Activated CD8-positive, alpha-beta T cell treated with anti-CD3 and anti-CD28 coated beads, Interleukin-2, amount 10 ng/mL, durations not matched to agents 7 days and 5 days (primary cell): ENCODE measurements around the gene HIC2. TPM values are rescaled to one million over a fixed set of nuclear protein-coding genes. Genes with fewer than 3 reads are reported as not detected.
"Not testable (repeated sequence)": the region's sequence is repeated elsewhere in the genome, so short reads cannot be mapped to it uniquely, and the experiment has no call there.

Source experiments
- ATAC-seq: fragments of 150-1000 bp; cut with Tn5 transposase; one replicate; pipeline ENCODE4 v1.10.0; 2021; ENCODE audit warnings: moderate library complexity
- CTCF ChIA-PET: fragments of 350-600 bp; sonication (Branson Sonifier 250); formaldehyde crosslinking; loops from one replicate; lab custom pipeline; 2021; ENCODE audit warnings: antibody characterized with exemption; lab: Charles Lee
- POLR2A ChIA-PET: fragments of 350-600 bp; sonication (Branson Sonifier 250); formaldehyde crosslinking; loops from one replicate; lab custom pipeline; 2021; ENCODE audit warnings: antibody characterized with exemption; lab: Charles Lee
- DNase-seq: peaks from one replicate; pipeline ENCODE4 v3.0.0-alpha.2; 2020
- H3K27ac Mint-ChIP-seq: one replicate; pipeline ENCODE4 v1.8.0; 2021; ENCODE audit warnings: mild to moderate bottlenecking, mixed read lengths
- H3K27me3 Mint-ChIP-seq: one replicate; pipeline ENCODE4 v1.8.0; 2021; ENCODE audit warnings: low read depth, mixed read lengths
- H3K36me3 Mint-ChIP-seq: one replicate; pipeline ENCODE4 v1.8.0; 2021; ENCODE audit warnings: low read depth, mixed read lengths
- H3K4me1 Mint-ChIP-seq: one replicate; pipeline ENCODE4 v1.8.0; 2021; ENCODE audit warnings: low read depth, mixed read lengths
- H3K4me3 Mint-ChIP-seq: one replicate; pipeline ENCODE4 v1.8.0; 2021; ENCODE audit warnings: mild to moderate bottlenecking, mixed read lengths
- H3K9me3 Mint-ChIP-seq: one replicate; pipeline ENCODE4 v1.8.0; 2022; ENCODE audit warnings: mixed read lengths; ENCODE audit not compliant: insufficient read depth
- total RNA-seq, 2 experiments: library from RNA; stranded (reverse); gene quantifications; one replicate each; pipeline ENCODE4 v1.2.3, GENCODE V29; 2021

HIC2 gene
- total RNA-seq, 2 experiments from 2014 or later, result 4.1 to 4.8 TPM

DNA sequence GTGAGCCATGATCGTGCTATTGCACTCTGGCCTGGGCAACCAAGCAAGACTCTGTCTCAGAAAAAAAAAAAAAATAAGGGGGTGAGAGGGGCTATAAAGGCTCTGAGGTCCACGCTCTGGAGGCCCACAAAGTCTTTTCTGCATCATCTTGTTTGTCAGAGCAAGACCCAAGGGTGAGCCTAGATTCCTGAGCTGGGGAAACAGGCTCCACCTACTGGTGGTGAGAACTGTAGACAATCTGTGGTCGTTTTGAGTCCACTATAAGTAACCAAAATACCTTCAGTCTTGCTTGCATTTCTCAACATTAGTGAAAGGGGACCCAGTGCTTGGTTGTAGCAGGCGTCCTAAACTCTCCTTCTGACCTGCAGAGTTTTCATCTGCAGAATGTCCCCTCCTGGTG is 45.5 kb downstream of the HIC2 start:
- H3K27me3 Mint-ChIP-seq, DNase-seq, H3K9me3 Mint-ChIP-seq, H3K36me3 Mint-ChIP-seq, H3K4me1 Mint-ChIP-seq, H3K4me3 Mint-ChIP-seq, ATAC-seq, H3K27ac Mint-ChIP-seq, CTCF ChIA-PET, POLR2A ChIA-PET: not testable (repeated sequence)

- Mint-ChIP-seq H3K27ac (peak within 1 kb of the TSS; percentile 96), H3K4me3 (peak within 1 kb of the TSS; percentile 80)
- H3K9me3 Mint-ChIP-seq, DNase-seq, H3K4me1 Mint-ChIP-seq, CTCF ChIA-PET, H3K36me3 Mint-ChIP-seq, POLR2A ChIA-PET, H3K27me3 Mint-ChIP-seq: not testable (repeated sequence)
- peak; percentile 9 for ATAC-seq
These were observed 50.4 kb downstream of the HIC2 start, which contains the start of gene TMEM191C for GRCh38 chr22:21467337-21468193. TMEM191C (plus strand) TSS chr22:21467387; CDS start chr22:21467460, 73 bp downstream.

GRCh38 chr22:21468194-21469096 is 51.3 kb downstream of the HIC2 start:
- H3K27me3 Mint-ChIP-seq, POLR2A ChIA-PET, H3K9me3 Mint-ChIP-seq, H3K36me3 Mint-ChIP-seq, CTCF ChIA-PET, H3K4me1 Mint-ChIP-seq: not testable (repeated sequence)
- ATAC-seq, result peak; percentile 96
- Mint-ChIP-seq H3K4me3 (peak overlapping the region; percentile 80), H3K27ac (peak overlapping the region; percentile 96)
- DNase-seq, result peak; percentile 94

- H3K4me1 Mint-ChIP-seq, DNase-seq, ATAC-seq, H3K36me3 Mint-ChIP-seq, H3K4me3 Mint-ChIP-seq, H3K9me3 Mint-ChIP-seq, H3K27ac Mint-ChIP-seq, CTCF ChIA-PET, H3K27me3 Mint-ChIP-seq, POLR2A ChIA-PET: not testable (repeated sequence)
These were observed 52.2 kb downstream of the HIC2 start for GRCh38 chr22:21469097-21469994.

DNA sequence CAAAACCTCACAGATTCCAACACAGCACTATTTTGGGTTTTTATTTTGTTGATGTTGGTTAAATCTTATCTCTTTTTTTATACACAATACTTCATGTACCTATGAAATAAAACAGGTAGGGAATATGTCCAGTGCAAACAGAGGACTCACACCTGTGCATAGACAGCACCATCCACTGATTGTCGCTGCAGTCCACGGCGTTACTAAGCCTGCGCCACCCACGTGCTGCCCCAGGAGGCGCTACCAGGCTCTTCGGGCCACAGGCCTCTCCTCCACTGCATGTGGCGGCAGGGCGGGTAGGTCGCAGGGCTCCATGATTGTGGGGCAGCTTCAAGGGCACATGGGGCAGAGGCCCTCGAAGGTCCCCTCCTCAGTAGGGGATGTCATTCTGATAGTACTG is 55.8 kb downstream of the HIC2 start:
- H3K9me3 Mint-ChIP-seq, H3K4me1 Mint-ChIP-seq, CTCF ChIA-PET, H3K27ac Mint-ChIP-seq, H3K27me3 Mint-ChIP-seq, H3K4me3 Mint-ChIP-seq, H3K36me3 Mint-ChIP-seq, POLR2A ChIA-PET, ATAC-seq, DNase-seq: not testable (repeated sequence)

DNA sequence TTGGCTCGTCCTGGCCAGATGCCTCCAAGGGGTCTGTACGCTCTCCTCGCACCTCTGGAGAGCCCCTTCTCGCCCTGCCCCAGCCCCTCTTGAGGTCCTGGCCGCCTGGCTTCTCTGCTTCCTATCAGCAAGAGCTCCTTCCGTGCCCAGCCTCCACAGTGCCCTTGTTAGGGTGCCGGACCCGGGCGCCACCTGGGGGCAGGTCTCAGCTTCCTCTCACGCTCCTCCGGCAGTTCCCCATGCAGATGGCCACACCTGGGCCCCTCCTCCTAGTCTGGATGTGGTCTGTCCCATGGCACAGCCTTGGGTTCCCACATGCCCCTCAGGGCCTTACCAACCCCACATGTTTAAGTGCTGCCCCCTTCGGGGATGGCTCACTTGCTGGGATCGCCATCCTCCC is 56.5 kb downstream of the HIC2 start:
- H3K4me3 Mint-ChIP-seq, CTCF ChIA-PET, H3K27ac Mint-ChIP-seq, H3K36me3 Mint-ChIP-seq, H3K27me3 Mint-ChIP-seq, DNase-seq, H3K9me3 Mint-ChIP-seq, H3K4me1 Mint-ChIP-seq, ATAC-seq, POLR2A ChIA-PET: not testable (repeated sequence)

GRCh38 chr22:21484039-21484438 is 66.9 kb downstream of the HIC2 start:
- ATAC-seq, H3K4me1 Mint-ChIP-seq, CTCF ChIA-PET, H3K27me3 Mint-ChIP-seq, POLR2A ChIA-PET, H3K27ac Mint-ChIP-seq, H3K9me3 Mint-ChIP-seq, H3K36me3 Mint-ChIP-seq, DNase-seq, H3K4me3 Mint-ChIP-seq: not testable (repeated sequence)

- CTCF ChIA-PET, H3K4me3 Mint-ChIP-seq, DNase-seq, H3K4me1 Mint-ChIP-seq, POLR2A ChIA-PET, H3K36me3 Mint-ChIP-seq, H3K27ac Mint-ChIP-seq, H3K27me3 Mint-ChIP-seq, H3K9me3 Mint-ChIP-seq, ATAC-seq: not testable (repeated sequence)
These were observed 70.6 kb downstream of the HIC2 start for GRCh38 chr22:21487723-21488122.

GRCh38 chr22:21489149-21489680 is 72.0 kb downstream of the HIC2 start:
- H3K4me3 Mint-ChIP-seq, H3K36me3 Mint-ChIP-seq, DNase-seq, H3K9me3 Mint-ChIP-seq, H3K4me1 Mint-ChIP-seq, POLR2A ChIA-PET, H3K27me3 Mint-ChIP-seq, CTCF ChIA-PET, H3K27ac Mint-ChIP-seq, ATAC-seq: not testable (repeated sequence)

DNA sequence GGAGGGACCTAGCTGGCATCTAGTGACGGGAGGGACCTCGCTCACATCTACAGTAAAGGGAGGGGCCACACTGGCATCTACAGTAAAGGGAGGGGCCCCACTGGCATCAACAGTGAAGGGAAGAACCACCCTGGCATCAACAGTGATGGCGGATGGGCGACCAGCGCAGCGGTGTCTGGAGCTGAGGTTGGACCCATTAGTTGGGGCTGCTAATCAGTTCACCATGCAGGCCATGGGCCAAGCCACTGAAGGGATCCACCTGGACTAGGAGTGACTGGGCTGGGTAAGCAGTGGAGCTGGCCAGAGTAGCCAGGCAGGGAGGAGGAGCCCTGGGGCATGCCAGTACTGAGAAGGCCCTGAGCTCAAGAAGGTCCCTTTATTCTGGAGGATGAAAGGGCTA is 73.4 kb downstream of the HIC2 start:
- H3K27me3 Mint-ChIP-seq, H3K4me3 Mint-ChIP-seq, H3K36me3 Mint-ChIP-seq, H3K4me1 Mint-ChIP-seq, DNase-seq, POLR2A ChIA-PET, H3K27ac Mint-ChIP-seq, H3K9me3 Mint-ChIP-seq, CTCF ChIA-PET, ATAC-seq: not testable (repeated sequence)

DNA sequence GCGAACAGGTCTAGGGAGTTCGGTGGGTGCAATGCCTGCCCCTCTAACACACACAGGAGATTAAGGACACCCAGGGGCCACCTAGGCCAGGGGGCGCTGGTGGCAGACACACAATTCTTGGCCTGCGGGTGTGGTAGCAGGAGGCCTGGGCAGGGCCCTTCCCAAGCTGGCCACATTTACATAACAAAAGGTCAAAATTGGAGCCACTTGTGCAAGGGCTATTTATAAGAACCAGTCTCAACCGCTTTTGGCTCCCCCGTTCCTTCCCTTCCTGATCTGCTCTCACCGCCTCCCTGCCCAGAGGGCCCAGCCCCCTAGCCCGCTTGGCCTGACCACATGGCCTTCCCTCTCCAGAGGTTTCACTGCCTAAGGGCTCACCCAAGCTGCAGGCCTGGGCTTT is 75.1 kb downstream of the HIC2 start:
- CTCF ChIA-PET, H3K27ac Mint-ChIP-seq, H3K9me3 Mint-ChIP-seq, H3K27me3 Mint-ChIP-seq, H3K36me3 Mint-ChIP-seq, DNase-seq, H3K4me1 Mint-ChIP-seq, POLR2A ChIA-PET, H3K4me3 Mint-ChIP-seq, ATAC-seq: not testable (repeated sequence)
